GM19397 (cell line): ENCODE results near the gene TMPRSS13.

Experiments
- ATAC-seq: cut with Tn5 transposase; IDR thresholded peaks from one replicate; pipeline ENCODE4 v1.9.1; 2021; ENCODE audit warnings: mild to moderate bottlenecking, moderate library complexity; ENCODE audit not compliant: unreplicated experiment

Gene TMPRSS13

DNA sequence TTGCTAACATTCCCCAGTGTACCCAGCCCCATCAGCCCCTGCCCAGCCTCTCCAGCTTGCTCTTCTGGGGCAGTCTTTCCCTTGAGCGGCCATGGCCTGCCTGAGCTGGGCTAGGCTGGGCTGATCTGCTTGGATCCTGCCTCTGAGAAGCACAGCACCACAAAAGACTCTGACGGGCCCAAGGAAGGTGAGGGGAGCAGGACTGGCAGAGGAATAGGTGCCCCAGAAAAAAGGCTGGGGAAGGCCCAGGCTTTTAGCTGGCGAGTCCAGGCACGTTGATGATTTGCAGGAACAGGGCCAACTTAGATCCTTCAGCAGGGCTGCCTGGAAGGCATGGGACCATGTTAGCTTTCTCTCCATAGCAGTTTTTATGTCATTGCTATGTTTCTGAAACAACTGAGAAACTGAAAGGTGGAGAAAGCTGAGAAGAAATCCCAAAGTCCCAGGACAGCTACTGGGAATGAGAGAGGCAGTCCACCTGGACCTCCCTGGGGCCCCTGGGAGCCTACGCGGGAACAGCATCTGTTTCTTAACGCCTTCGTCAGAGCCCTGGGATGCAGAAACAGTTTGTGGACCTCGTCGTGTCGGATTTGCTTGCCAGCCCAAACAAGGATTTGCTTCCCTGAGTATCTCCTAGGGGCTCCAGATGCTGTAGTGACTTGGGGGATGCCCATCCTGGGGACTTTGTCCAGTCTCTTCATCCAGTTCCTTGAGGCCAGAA, 28.3 kb downstream of the TMPRSS13 start:
- ATAC-seq: no peak

DNA sequence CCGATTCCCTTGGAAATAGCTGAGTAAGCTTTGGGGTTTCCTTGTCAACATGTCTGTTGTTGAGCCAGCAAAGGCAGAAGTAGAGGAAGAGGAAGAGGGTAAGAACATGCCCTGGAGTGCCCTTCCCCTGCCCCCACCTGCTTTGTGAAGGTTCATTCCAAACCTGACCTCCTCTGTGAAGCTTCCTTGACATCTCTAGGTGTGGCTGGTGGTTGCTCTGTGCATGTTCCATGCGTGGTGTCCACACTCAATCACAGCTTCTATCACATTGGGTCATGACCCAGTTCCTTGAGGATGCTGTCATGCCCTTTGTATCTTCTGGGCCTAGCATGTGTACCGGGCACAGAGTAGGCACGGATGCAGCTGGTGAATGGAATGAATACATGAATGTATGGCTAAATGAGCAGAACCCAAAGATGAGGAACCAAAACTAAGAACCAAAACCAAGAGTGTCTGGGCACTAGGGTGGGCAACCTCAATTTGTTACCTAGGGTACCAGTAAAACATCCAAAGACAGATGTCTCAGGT, 29.0 kb downstream of the TMPRSS13 start:
- ATAC-seq: no peak

DNA sequence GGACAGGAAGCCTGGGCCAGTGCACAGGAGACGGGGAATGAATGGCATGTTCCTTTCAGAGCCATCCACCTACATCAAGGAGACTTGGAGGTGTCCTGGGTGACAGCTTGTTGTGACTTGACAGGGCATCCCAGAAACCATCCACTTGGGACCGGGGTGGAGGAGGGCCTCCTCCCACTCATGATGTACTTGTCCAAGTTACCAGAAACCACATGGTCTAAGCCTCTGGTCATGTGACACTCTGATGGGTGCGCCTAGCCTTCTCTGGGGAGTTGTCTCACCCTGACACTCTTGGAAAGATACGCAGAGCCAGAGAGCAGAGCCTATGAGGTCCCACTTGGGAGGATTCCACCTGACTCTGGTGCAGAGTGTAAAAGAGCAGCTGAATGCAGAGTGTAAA, 31.1 kb downstream of the TMPRSS13 start:
- no peak for ATAC-seq

DNA sequence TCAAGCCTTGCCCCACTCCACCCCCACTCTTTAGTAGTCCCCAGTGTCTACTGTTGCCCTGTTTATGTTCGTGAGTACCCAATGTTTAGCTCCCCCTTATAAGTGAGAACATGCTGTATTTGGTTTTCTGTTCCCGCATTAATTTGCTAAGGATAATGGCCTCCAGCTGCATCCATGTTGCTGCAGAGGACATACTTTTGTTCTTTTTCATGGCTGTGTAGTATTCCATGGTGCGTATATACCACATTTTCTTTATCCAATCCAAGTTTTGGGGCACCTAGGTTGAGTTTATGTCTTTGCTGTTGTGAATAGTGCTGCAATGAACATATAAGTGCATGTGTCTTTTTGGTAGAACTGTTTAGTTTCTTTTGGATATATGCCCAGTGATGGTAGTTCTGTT, 36.6 kb downstream of the TMPRSS13 start:
- no peak for ATAC-seq

DNA sequence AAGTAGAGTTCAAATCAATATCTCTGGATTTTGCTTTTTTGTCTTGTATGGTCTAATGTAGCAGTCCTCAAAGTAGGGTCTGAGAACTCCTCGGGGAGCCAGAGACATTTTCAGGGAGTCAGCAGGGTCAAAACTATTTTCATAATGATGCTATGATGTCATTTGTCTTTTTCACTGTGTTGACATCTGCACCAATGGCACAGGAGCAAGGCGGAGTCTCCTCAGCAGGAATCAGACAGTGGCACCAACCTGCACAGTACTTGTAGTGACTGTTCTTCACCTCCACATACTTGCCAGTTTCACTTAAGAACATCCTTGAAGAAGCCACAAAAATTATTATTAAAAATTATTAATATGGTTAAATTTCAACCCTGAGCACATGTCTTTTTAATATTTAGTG, 37.8 kb downstream of the TMPRSS13 start:
- no peak for ATAC-seq

DNA sequence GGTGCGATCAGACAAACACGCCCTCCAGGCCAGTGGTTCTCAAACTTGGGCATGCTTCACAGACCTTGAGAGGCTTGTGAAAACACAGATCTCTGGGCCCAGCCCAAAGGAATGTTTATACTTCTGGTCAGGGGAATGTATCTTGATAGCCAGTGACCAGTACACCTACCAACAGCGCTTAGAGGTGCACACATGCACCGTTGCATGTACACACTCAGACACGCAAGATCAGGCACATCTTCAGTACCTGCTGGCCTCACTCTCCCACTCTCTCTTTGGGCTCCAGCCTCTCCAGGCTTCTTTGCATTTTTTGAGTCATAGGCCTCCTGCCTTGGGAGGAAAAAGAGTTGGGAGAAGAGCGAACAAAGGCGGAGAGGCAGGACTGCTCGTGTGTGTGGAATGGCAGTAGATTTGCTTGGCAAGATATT, 41.0 kb downstream of the TMPRSS13 start:
- ATAC-seq: no peak

DNA sequence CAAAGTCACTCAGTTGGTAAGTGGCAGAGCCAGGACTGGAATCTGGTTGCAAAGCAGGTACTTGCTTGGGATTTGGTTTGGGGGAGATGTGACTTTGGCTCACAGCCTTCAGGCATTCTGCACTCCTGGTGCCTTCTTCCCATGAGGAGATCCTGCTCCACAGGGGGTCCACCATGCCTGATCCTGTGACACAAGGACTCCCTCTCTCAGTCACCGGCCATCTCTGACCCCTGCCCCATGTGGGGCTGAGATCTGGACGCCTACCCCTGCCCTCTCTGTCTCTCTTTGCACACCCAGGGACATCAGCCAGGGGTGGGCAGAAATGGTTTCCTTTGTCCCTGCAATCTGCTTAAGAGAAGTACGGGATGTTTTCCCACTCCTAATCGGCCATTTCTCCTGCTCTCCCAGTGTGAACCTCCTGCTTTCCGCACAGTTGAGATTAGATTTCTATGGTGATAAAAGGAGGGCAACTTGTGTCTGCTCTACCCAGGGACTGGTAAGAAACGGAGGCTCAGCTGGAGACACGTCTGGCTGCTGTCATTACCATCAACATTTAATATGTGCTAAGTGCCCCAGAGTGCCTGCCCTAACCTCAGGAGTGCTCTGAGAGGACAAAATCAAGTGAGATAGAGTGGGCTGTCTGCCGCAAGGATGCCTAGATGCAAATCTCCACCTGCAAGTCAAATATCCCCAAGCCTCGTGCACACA, 41.6 kb downstream of the TMPRSS13 start:
- no peak for ATAC-seq

DNA sequence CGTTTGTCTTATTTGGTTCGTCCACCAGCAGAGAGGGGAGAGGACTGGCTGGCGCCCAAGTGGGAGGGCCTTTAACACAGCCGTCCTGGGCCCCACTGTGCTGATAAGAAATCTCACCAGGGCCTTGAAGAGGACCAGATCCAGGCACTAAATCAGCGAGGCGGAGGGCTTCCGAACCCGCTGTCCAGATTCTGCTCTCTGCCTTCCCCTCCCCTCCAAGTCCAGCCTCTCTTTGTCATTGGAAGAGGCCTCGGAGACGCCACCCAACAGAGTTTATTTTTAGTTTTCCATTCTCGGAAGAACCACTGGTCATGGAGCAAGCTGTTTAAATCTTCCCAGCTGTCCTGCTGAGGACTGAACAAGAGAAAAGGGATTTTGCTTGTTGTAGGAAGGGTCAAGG, 43.4 kb downstream of the TMPRSS13 start:
- no peak for ATAC-seq

DNA sequence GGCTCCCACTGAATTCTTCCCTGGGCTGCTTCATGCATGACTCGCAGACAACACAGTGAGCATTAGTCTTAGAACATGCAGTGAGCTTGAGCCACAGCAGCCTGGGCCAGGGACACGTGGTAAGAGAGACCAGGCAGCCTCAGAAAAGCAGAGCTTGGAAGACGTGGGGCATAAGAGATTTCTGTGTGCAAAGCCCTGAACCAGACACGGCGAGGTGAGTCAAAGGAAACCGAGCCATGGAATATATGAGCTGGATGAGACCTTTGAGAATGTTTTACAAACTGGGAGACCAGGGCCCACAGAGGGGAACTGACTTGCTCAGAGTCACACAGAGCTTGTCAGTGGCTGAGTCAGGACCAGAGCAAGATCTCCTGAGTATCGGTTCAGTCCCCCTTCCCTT, 44.2 kb downstream of the TMPRSS13 start:
- ATAC-seq: no peak

DNA sequence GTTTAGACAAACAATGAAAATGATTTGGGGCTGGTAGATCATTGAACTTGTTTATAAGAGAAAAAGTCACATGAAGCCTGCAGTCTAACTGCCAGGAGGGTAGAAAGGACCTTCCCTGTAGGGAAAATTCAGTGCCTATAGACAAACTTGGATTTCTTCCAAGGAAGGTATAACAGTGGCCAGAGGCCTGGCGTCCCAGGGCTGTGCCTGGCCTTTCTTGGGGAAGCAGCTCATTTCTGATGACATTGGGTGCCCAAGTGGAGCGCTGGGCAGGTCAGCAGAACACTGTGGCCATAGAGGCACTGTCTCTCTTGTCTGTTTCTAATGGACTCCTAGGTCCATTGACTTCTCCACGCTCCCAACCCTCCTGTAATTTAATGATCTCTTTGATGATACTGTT, 46.1 kb downstream of the TMPRSS13 start:
- no peak for ATAC-seq

DNA sequence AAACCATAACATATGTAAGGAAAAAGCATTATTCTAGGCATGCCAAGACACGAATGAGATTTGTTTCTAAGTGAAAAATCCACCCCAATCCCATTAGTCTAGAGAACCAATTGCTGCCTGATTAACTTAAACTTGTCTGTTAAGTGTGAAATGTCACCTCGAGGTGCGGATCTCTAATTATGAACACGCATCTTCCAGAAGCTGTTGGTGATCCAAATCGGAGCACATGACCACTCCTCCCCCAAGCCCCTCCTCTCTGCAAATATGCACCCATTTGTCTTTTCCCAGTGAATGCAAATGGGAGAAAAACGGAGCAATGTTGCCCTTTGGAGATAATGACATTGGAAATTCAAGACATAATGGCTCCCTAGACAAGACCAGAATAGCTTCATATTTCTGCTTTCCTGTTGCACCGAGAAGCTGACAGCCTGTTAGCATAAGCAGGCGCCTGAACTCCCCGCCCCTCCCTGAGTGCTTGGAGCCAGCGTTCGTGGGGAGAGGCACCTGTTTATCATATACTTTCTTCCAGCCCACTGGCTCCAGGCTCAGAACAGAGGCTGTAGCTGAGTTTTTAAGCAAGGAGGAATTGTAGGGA, 46.8 kb downstream of the TMPRSS13 start:
- no peak for ATAC-seq

DNA sequence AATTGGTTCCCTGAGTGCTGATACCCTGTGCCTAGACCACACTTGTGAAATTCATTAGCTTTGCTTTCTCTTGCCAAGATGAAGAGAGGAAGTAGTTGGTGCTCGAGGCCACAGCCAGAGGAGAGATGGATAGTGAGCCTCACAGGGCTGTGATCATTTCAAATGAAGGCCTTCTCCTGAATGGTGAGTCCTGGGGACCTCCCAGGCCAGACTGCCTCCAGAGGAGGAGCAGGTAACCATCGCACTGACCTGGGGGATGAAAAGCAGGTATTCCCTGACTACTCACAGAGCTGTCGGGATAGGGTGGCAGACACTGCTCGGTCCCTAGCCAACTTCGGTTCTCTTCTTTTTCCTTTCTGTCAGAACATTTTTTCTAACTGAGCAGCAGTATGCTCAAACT, 48.0 kb downstream of the TMPRSS13 start:
- no peak for ATAC-seq

DNA sequence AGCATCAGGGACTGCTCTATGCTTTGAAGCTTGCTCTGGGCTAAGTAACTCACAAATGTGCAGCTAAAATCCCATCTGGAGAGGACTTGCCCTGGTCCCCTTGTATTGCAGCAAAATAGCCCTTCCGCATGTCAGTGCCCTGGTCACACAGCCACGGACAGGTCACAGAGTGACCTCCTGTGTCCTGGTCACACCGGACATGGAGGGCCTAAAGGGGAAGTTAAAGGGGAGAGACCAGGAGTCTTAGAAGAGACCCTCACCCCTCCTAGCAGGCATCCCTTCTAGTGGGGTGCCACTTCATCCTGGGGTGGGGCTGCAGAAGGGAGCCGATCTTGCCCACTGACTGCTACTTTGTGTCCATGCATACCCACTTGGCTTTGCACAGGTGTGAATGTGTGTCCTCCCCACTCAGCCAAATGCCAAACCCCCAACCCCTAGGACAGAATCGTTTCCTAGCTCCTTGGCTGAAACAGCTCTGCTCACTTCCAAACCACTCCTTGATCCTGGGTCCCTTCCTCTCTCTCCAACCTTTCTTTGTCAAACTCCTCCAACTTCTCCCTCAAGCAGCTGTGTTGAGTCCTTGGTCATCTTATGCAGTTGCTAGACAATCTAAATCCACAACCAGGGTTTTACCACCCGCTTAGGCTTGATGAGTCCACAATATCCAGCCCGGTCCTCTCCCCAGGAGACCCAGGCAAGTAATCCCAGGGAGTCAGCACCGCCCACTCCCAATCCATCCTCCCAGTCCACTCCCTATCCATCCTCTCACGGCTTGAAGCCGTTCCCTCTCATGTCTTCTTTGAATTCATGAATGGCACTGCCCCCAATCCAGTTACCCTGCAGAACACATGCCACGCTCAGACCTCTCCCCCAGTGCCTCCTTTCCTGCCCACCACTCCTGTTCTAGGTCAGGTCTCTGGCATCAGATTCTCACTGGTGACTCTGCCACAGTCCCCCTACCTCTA, 49.4 kb downstream of the TMPRSS13 start:
- ATAC-seq: no peak

DNA sequence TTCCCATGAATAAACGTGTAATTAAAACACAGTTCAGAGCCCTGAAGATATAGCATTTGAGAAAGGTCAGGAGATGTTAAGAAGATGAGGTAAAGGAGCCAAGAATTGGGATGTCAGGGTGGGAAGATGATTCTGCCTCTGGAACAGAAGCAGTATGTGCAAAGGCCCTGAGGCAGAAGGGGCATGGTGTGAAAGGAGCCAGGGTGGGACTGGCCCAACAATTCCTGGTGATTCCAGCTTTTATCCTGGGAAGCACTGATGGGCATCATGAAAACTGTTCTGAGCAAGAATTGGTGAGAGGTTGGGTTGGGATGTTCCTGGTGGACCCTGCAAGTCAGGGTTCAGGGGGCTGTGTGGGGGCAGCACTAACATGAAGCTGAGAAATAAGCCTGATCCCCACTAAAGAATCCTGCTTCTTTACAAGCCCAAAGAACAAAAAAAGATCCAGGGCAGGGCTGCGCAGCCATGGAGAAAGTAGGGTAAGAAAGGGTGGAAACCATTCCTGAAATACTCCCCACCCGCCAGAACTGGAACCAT, 50.2 kb downstream of the TMPRSS13 start:
- no peak for ATAC-seq

DNA sequence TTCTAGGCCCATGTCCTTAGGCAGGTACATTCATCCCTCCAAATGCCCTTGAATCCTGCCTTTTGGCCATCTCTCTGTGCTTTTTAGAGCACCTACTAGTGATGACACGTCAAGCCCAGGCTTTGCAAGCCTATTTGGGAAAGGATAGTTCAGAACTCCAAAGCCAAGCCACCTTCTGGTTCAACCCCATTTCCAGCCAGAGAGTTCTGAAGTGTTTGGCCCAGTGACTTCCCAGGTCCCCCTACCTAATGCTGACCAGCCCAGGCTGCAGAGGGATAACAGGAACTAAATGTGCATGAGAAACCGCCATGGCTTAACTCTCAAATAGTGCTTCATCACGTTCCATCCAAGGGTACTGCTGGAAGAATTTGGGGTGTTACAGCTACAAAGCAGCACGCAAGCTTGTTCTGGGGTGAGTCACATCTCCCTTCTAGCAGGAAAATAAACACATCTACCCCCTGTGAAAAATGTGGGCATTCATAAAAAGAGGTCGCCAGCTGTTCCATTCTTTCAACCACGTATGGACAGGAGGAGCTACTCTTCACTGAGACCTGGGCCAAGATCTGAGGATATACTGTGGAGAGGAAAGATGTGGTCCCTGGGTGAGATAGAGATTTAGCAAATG, 50.8 kb downstream of the TMPRSS13 start:
- no peak for ATAC-seq

DNA sequence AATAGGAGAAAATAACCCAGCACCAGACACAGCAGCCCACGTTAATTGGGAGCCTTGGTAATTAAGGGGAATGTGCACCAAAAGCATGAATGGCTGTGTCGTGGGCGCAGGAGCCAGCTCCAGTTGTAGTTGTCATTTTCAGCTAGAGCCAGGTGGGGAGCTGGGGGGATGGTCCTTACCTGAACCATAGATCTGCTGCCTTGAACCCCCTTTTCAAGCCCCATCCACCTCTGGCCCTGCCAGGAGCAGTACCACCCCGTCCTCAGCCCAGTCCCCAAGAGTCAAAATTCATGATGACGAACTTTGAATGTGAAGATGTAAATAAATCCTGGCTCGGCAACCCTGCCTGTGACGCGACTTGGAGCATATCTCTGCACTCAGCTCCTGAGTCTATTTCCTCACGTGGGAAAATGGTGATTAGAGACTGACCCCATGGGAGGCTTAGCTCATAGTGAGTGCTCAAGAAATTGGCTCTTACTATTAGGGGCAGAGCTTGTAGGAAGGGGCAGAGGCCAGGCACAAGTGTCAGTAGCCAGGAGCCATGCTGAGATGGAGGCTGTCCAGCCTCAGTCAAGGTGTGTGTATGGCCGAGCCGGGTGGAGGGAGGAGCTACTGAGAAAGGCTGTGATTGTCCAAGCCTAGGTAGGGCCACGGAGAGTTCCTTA, 52.0 kb downstream of the TMPRSS13 start:
- no peak for ATAC-seq

DNA sequence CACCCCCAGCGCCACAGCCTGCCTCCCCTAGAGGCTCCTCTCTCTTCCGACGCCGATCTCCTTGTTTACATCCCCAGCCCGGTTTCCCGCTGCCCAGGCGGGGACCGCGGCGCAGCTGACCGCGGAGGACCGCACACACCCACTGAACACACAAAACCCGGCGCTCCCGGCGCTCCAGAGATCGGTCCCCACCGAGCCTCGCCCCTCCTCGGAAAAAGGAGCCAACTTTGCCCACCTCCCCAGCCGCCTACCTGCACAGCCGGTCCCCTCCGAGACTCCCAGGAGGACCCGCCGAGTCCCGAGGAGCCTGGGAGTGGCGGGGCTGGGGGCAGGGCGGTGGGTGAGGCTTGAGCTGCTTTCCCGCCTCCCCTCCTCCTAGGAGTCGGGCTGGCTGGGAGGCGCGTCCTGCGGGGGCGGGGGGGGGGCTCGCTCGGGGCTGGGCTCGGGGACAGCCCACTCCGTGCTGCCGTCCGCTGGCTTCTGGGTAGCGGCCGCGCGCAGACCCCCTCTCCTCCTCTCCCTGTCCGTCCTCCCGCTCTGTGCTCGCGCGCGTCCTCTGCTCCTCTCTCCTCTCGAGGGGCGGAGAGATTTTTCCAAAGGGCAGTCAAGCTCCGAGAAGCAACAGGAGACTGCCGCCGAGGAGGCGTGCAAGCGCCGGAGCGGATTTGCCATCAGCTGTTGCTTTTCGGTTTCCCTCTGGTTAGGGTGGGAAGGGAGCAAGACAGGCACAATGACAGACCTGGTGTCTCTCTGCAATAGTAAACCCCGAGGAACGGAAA, 52.7 kb downstream of the TMPRSS13 start, which contains the start of gene FXYD6:
TSS of gene FXYD6 (minus strand) at position 318 of the 779 bp plus-strand sequence. CDS start 33,882 bp downstream, outside the sequence.
- no peak for ATAC-seq

DNA sequence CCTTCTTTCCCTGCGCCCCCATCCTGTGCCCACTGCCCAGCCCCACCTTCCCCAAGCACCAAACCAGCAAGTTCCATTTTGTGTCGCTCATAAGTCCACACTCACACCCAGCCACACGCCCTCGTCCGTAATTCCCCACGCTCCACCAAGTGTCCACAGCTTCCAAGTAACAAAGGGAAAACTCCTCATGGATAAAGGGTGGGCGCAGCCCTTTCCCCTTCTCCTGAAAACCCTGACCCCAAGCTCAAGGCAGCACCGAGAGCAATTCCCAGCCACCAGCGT, 53.2 kb downstream of the TMPRSS13 start:
- no peak for ATAC-seq
